Measurements from ENCODE around the gene TRIM65.
A peak's percentile ranks its signal among the peaks of the same experiment; 100 is the strongest.

The TRIM65 gene

DNA sequence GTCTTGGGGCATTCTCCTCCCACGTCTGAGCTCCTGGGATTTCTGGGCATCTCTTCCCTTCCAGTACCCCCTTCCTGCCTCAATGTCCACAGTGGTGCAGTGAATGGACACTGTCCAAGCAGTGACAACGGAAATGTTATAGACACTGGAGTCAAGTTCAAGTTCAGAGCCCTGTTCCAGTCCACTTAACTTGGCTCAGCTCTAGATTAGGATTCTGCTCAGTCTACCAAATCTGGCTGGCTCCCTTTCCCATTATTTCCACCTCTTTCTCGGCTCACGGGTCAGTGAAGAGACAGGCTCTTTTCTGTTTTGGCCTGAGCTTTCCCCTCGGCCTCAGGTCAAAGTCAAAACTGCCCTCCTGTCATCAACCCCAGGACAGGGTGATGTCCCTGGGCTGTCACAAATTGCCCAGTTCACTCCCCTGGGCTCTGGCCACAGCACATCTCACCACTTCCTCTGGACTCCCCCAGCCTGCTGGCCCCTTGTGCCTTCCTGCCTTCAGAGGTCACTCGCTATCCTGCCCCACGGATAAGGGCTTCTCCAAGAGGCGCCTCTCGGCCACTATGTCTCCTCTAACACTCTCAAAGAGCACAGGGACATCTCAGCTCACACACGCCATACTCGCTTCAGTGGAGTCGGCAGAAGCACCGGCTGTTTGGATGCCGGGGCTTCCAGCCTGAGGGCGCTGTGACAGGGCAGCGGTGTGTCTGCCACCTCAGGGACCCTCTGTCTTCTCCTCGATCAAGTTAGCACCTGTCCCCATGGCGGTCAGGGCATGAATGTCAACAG is 25.6 kb upstream of the TRIM65 start:
- H3K27ac Mint-ChIP-seq = no peak overlapping the region
- H3K27me3 Mint-ChIP-seq = no peaks in the 10 kb centered on the region
- no peaks in the 10 kb centered on the region for H3K9me3 Mint-ChIP-seq
- H3K4me3 Mint-ChIP-seq = no peak overlapping the region
- H3K36me3 Mint-ChIP-seq = no peaks in the 10 kb centered on the region
- no peaks in the 10 kb centered on the region for H3K4me1 Mint-ChIP-seq

DNA sequence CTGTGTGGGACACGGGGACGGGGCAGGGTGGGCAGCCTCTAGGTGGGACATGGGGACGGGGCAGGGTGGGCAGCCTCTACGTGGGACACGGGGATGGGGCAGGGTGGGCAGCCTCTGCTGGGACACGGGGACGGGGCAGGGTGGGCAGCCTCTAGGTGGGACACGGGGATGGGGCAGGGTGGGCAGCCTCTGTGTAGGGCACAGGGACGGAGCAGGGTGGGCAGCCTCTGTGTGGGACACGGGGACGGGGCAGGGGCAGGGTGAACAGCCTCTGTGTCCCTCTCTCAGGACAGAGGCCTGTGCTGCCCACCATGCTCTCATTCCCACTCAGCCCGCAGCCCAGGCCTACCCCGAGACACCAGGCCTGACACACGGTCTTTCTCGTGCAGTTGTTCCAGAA is 24.8 kb upstream of the TRIM65 start:
- Mint-ChIP-seq H3K4me1 (no peaks in the 10 kb centered on the region), H3K27ac (no peak overlapping the region), H3K36me3 (peaks cover 3% of the 10 kb centered on the region), H3K27me3 (no peaks in the 10 kb centered on the region), H3K9me3 (no peaks in the 10 kb centered on the region), H3K4me3 (no peak overlapping the region)

- Mint-ChIP-seq H3K9me3 (no peaks in the 10 kb centered on the region), H3K4me1 (no peaks in the 10 kb centered on the region), H3K27ac (no peak overlapping the region), H3K27me3 (no peaks in the 10 kb centered on the region), H3K4me3 (no peak overlapping the region), H3K36me3 (peaks cover 3% of the 10 kb centered on the region)
These were observed 23.4 kb upstream of the TRIM65 start for GRCh38 chr17:75920045-75920560.

DNA sequence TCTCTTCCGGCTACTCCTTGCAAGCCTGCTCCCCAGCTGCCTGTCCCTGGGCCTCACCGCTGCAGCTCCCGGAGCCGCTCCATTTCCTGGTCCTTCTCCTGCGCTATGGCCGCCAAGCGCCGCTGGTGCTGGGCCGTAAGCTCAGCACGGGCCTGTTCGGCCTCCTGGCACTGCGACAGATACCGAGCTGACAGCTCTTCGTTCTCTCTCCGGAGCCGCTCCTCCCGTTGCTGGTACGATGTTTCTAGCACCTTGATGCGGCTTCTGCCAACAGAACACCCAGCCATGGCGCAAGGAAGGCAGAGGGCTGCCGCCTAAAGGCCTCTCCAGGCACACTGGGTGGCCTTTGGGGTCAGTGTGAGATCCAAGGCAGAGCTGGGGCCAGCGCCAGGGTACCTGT is 22.9 kb upstream of the TRIM65 start:
- no peaks in the 10 kb centered on the region for H3K27me3 Mint-ChIP-seq
- H3K4me1 Mint-ChIP-seq = no peaks in the 10 kb centered on the region
- H3K4me3 Mint-ChIP-seq = no peak overlapping the region
- H3K9me3 Mint-ChIP-seq = no peaks in the 10 kb centered on the region
- no peak overlapping the region for H3K27ac Mint-ChIP-seq
- peaks cover 3% of the 10 kb centered on the region for H3K36me3 Mint-ChIP-seq

- Mint-ChIP-seq H3K27ac (no peak overlapping the region), H3K4me1 (no peaks in the 10 kb centered on the region), H3K27me3 (no peaks in the 10 kb centered on the region), H3K4me3 (no peak overlapping the region), H3K9me3 (no peaks in the 10 kb centered on the region), H3K36me3 (peaks cover 3% of the 10 kb centered on the region)
These were observed 21.2 kb upstream of the TRIM65 start for GRCh38 chr17:75917917-75918445.

GRCh38 chr17:75917141-75917916 is 20.6 kb upstream of the TRIM65 start:
- Mint-ChIP-seq H3K9me3 (no peaks in the 10 kb centered on the region), H3K4me3 (no peak overlapping the region), H3K4me1 (no peaks in the 10 kb centered on the region), H3K27me3 (no peaks in the 10 kb centered on the region), H3K36me3 (peaks cover 3% of the 10 kb centered on the region), H3K27ac (no peak overlapping the region)

DNA sequence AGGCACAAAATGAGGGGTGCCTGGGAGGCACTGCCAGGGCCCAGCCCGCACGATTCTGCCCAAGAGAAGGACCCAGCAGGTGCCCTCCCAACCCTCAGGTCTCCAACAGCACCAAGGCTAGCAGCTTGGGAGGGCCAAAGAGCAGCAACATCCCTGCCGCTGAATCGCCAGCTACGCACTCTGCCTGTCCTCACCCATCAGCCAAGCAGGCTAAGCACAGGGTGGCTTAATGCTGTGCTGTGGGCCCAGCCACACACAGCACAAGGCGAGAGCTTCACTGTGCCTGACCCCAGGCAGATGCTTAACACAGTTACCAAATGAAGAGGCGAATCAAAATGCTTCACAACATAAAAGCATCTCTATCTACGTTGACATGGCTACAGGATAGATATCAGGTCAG is 18.5 kb upstream of the TRIM65 start:
- no peaks in the 10 kb centered on the region for H3K4me1 Mint-ChIP-seq
- no peaks in the 10 kb centered on the region for H3K9me3 Mint-ChIP-seq
- no peaks in the 10 kb centered on the region for H3K27me3 Mint-ChIP-seq
- no peak overlapping the region for H3K27ac Mint-ChIP-seq
- no peak overlapping the region for H3K4me3 Mint-ChIP-seq
- H3K36me3 Mint-ChIP-seq = peaks cover 3% of the 10 kb centered on the region

- no peaks in the 10 kb centered on the region for H3K9me3 Mint-ChIP-seq
- H3K27ac Mint-ChIP-seq = no peak overlapping the region
- H3K27me3 Mint-ChIP-seq = no peaks in the 10 kb centered on the region
- no peak overlapping the region for H3K4me3 Mint-ChIP-seq
- H3K4me1 Mint-ChIP-seq = peaks cover 4% of the 10 kb centered on the region
- peaks cover 3% of the 10 kb centered on the region for H3K36me3 Mint-ChIP-seq
These were observed 18.0 kb upstream of the TRIM65 start for GRCh38 chr17:75914643-75915267.

DNA sequence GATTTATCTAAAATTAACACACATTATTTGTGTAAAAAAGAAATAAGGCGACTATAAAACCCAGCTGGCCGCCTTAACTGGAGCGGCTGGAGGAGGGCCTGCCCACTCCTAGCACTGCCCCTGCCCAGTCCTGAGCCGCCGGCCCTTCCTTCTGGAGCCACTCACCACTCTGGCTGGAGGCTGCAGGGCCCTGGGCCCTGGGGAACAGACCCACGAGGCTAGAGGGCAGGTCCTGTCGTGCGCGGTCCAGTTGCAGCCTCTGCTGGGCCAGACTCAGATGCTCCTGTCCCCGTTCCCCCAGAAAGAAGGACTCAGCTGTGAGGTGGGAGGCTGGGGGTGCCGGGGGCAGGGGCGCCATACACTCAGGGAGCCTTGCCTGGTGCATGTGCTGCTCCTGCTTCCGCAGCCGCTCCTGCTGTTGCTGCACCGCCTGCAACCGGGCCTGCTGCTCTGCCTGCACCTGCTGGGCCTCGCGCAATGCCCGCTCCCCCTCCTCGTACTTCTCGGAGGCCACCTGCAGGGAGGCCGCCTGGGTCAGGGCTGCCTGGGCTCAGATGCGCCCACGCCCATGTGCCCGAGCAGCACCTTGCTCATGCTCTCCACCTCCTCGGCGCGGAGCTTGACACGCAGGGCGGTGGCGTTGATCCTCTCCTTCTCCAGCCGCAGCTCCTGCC is 16.9 kb upstream of the TRIM65 start:
- H3K27me3 Mint-ChIP-seq = no peaks in the 10 kb centered on the region
- peaks cover 4% of the 10 kb centered on the region for H3K4me1 Mint-ChIP-seq
- H3K4me3 Mint-ChIP-seq = no peak overlapping the region
- H3K27ac Mint-ChIP-seq = no peak overlapping the region
- no peaks in the 10 kb centered on the region for H3K9me3 Mint-ChIP-seq
- H3K36me3 Mint-ChIP-seq = peaks cover 3% of the 10 kb centered on the region

DNA sequence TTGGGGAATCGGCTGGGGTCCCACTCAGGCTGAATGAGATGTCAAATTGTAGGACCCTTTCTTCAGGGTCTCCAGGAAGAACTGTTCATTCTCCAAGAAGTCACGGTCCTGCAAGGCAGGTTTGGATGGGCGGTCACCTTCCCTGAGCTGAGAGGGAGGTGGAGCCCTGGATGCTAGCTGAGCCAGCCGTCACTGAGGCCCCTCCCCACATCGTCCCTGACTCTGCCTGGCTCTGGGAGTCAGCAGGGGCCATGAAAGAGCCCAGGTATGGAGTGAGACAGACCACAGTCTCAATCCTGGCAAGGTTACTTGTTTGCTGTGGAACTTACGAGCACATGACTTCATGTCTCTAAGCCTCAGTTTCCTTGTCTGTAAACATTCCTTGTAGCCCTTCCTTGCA is 13.9 kb upstream of the TRIM65 start:
- no peaks in the 10 kb centered on the region for H3K36me3 Mint-ChIP-seq
- no peak overlapping the region for H3K27ac Mint-ChIP-seq
- peaks cover 10% of the 10 kb centered on the region for H3K4me1 Mint-ChIP-seq
- no peaks in the 10 kb centered on the region for H3K9me3 Mint-ChIP-seq
- no peak overlapping the region for H3K4me3 Mint-ChIP-seq
- H3K27me3 Mint-ChIP-seq = no peaks in the 10 kb centered on the region

DNA sequence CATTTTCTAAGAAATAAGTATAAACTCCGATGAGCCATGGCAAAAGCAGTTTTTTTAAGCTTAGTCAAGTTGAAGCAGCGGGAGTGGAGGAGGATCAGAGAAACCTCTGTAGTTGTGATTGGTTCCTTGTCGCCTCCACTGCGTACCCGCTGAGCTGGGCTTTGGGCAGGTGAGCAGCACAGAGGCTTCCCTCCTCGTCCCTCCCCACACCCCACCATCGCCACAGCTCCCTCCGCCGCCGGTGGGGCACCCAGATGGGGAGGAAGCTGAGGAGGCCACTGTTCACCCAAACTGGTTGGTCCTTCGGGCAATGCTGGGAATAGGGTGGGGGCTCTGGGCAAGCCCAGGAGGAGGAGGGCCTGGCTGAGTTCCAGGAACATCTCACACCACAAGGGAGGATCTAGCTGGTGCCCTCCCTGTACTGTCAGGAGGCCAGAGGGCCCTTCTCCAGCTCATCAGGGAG is 13.1 kb upstream of the TRIM65 start:
- H3K9me3 Mint-ChIP-seq = no peaks in the 10 kb centered on the region
- H3K4me3 Mint-ChIP-seq = no peak overlapping the region
- H3K36me3 Mint-ChIP-seq = no peaks in the 10 kb centered on the region
- no peak overlapping the region for H3K27ac Mint-ChIP-seq
- H3K4me1 Mint-ChIP-seq = peaks cover 10% of the 10 kb centered on the region
- H3K27me3 Mint-ChIP-seq = no peaks in the 10 kb centered on the region

DNA sequence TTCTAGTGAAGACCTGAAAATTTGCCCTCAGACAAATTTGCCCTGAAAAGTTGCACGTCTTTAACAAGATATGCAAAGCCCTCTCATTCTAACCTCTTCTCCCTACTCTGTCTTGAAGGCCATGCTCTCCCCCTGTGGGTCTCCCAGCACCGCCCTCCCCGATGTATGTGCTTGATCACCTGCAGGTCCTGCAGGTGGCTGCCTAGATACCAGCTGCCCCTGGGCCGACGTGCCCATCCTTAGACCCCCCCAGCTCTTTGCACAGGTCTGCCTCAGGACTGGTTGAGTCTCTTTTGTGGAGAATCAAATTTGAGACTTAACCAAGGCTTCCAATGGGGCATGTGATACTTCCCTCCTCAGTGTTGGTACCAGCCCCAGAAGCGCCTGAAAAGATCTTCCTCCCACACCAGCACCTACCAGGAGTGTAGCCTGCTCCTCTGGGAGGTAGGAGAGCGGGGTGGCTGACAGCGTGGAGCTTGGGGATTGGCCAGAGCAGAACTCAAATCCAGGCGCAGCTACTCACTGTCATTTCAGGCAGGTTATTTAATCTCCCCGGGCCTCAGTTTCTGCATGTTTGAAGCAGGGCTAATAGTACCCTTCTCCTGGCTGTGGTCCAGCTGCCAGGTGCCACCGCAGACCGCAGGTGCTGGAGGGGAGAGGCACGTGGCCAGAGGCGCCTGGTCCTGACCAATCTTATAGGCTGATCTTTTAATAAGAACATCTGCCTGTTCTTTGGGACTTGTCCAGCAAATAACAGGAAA is 12.5 kb upstream of the TRIM65 start:
- H3K36me3 Mint-ChIP-seq = no peaks in the 10 kb centered on the region
- H3K27ac Mint-ChIP-seq = no peak overlapping the region
- no peaks in the 10 kb centered on the region for H3K27me3 Mint-ChIP-seq
- H3K4me1 Mint-ChIP-seq = peaks cover 10% of the 10 kb centered on the region
- H3K4me3 Mint-ChIP-seq = no peak overlapping the region
- no peaks in the 10 kb centered on the region for H3K9me3 Mint-ChIP-seq

- Mint-ChIP-seq H3K4me3 (no peak overlapping the region), H3K9me3 (no peaks in the 10 kb centered on the region), H3K4me1 (peaks cover 13% of the 10 kb centered on the region), H3K27ac (no peak overlapping the region), H3K36me3 (no peaks in the 10 kb centered on the region), H3K27me3 (no peaks in the 10 kb centered on the region)
These were observed 11.4 kb upstream of the TRIM65 start for GRCh38 chr17:75908201-75908600.

- no peaks in the 10 kb centered on the region for H3K36me3 Mint-ChIP-seq
- no peak overlapping the region for H3K27ac Mint-ChIP-seq
- H3K4me3 Mint-ChIP-seq = peak overlapping the region; percentile 52
- H3K27me3 Mint-ChIP-seq = no peaks in the 10 kb centered on the region
- H3K4me1 Mint-ChIP-seq = peaks cover 13% of the 10 kb centered on the region
- H3K9me3 Mint-ChIP-seq = no peaks in the 10 kb centered on the region
These were observed 9.6 kb upstream of the TRIM65 start for GRCh38 chr17:75906143-75906884.
